ENCODE measurements around the gene TMF1.

GRCh38 chr3:68986496-68987208, 65.5 kb downstream of the TMF1 start:
- TF ChIP-seq POLR2A (IDR thresholded peaks at IDR 0.05; ENCODE audit: low read length) (no peak), GATA1 (IDR thresholded peaks at IDR 0.05; ENCODE audit: low read depth, low read length) (no peak)
